GM12865 (cell line): ENCODE results near the gene SLC12A6.
"Not testable (repeated sequence)": the region's sequence is repeated elsewhere in the genome, so short reads cannot be mapped to it uniquely, and the experiment has no call there.

Source experiments
- DNase-seq: peaks from one replicate; pipeline ENCODE4 v3.0.0; 2010; ENCODE audit warnings: low read depth
- H3K4me3 ChIP-seq: 2 replicates; pipeline ENCODE4 v1.5.1; 2011; ENCODE audit warnings: mild to moderate bottlenecking, low read depth, low read length, control low read depth
- TF ChIP-seq, protein P1 (sequence below): IDR thresholded peaks from 2 replicates; pipeline ENCODE4 v1.5.1; 2011; ENCODE audit warnings: low read length, control low read depth, low read depth, inconsistent platforms; ENCODE audit not compliant: insufficient read depth; ENCODE audit errors: missing control alignments

SLC12A6 gene

DNA sequence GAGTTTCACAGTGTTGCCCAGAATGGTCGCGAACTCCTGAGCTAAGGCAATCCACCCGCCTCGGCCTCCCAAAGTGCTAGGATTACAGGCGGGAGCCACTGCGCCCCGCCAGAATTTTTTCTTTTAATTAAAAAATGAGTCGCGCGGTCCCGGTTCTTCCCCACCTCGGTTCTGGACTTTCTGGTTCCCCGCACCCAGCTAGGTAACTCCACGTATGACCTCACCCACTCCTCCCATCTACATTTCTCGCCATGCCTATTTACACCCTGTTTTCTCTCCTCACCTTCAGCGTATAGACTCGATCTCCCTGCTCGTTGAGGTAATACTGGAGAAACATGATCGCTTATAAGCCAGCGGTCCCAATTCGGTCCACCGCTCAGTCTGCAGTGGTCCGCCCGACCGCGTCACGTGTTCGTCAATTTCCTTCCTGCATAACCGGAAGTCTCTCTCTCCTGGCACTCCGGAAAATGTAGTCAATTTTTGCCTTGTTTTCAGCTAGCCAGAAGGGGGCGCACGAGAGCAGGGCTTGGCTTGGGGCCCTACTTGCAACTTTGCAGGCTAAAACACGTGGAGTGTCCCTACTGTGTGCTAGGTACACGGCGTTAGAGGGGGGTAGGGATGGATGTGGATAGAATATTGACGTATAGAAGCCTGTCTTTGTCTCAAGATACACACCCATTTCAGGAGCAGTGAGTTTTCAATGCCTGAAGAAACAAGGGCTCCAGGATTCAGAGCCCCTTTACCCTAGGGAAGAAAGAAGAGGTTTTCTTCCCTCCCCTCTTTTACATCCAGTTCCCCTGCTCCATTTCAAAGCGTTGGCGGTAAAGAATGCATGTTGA, 5.4 kb upstream of the SLC12A6 start, which contains the start of the genes NOP10 and NUTM1:
NOP10 (minus strand) TSS at position 400 of the 839 bp plus-strand sequence; CDS start at position 337, 63 bp downstream.
NUTM1 (plus strand) TSS at position 579 of the 839 bp plus-strand sequence. CDS start 382 bp downstream, outside the sequence.
- DNase-seq, result peak; percentile 96
- TF ChIP-seq, protein P1, sequence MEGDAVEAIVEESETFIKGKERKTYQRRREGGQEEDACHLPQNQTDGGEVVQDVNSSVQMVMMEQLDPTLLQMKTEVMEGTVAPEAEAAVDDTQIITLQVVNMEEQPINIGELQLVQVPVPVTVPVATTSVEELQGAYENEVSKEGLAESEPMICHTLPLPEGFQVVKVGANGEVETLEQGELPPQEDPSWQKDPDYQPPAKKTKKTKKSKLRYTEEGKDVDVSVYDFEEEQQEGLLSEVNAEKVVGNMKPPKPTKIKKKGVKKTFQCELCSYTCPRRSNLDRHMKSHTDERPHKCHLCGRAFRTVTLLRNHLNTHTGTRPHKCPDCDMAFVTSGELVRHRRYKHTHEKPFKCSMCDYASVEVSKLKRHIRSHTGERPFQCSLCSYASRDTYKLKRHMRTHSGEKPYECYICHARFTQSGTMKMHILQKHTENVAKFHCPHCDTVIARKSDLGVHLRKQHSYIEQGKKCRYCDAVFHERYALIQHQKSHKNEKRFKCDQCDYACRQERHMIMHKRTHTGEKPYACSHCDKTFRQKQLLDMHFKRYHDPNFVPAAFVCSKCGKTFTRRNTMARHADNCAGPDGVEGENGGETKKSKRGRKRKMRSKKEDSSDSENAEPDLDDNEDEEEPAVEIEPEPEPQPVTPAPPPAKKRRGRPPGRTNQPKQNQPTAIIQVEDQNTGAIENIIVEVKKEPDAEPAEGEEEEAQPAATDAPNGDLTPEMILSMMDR, result peak; percentile 93
- H3K4me3 ChIP-seq, result peak within 1 kb of the TSS; percentile 91

DNA sequence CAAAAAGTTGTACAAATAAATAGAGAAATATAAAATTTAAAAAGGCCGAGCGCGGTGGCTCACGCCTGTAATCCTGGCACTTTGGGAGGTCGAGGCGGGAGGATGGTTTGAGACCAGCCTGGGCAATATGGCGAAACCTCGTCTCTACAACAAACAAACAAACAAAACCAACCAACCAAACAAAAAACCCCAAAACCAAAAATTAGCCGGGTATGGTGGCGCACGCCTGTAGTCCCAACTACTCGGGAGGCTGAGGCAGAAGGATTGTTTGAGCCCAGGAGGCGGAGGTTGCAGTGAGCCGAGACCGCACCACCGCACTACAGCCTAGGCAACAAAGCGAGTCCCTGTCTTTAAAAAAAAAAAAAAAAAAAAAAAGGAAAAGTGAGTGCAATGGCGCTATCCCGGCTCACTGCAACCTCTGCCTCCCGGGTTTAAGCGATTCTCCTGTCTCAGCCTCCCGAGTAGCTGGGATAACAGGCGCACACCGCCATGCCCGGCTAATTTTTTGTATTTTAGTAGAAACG, 4.7 kb upstream of the SLC12A6 start:
- DNase-seq, result not testable (repeated sequence)

DNA sequence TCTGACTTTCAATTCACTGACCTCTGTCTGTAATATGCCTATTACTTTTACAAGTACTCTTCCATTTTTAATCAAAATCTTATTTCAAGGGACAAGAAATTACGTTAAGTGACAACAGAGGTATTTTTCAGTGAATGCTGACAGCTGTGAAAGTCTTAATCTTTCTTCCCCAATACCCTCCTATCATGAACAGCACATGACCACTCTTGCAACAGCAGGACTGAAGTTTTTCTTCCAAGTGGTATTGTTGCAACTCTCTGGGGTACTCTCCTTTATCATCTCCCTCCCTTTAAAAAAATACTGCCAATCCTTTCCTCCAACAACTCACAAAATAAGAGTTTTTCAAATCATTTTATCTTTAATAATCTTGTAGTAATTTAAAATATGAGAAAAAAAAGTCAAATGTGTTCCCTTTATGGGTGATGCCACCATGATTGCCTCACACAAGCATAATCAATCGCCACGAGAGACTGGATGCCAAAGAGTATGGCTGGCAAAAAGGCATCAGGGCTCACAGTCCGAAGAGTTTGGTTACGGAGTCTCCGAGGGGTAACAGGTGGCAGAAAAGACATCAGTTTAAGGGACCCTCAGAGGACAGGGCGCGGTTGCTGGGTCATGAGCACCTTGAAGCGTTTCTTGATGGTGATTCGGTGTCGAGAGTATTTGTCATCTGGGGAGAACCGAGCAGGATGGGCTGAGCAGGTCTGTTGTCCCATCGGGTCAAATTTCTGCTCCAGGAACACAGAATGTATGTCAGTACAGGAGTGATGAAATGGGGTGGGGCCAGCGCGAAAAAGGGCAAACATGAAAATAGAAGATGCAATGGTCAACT, 4.0 kb upstream of the SLC12A6 start:
- TF ChIP-seq, protein P1, result no peak
- DNase-seq, result no peak
- H3K4me3 ChIP-seq, result peak overlapping the region; percentile 91

More for the DNA sequence above, 4.7 kb upstream of the SLC12A6 start:
- peak overlapping the region; percentile 91 for H3K4me3 ChIP-seq

DNA sequence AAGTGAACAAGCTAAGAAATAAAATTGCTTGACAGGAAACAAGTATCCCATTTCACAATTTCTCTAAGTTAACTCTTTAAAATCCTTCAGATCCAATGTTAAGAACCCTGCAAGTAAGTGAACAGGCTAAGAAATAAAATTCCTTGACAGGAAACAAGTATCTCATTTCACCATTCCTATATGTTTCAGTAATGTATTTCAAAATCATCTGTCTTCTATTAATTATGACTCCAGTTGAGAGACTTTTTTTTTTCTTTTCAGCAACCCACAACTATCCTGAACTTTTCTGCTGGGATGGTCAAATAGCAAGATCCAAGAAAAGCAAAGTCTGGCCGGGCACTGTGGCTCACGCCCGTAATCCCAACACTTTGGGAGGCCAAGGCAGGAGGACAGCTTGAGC, 2.4 kb upstream of the SLC12A6 start:
- DNase-seq, result no peak
- TF ChIP-seq, protein P1, result no peak
- H3K4me3 ChIP-seq, result no peak overlapping the region

DNA sequence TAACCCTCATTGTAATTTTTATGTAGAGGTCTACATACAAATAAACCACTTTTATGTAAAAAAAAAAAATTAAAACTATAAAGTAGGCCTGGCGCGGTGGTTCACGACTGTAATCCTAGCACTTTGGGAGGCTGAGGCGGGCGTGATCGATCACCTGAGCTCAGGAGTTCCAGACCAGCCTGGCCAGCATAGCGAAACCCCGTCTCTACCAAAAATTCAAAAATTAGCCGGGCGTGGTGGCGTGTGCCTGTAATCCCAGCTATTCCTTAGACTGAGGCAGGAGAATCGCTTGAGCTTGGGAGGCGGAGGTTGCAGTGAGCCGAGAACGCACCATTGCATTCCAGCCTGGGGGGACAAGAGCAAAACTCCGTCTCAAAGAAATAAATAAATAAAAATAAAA, 766 bp upstream of the SLC12A6 start:
- TF ChIP-seq, protein P1, result no peak
- no peak for DNase-seq

DNA sequence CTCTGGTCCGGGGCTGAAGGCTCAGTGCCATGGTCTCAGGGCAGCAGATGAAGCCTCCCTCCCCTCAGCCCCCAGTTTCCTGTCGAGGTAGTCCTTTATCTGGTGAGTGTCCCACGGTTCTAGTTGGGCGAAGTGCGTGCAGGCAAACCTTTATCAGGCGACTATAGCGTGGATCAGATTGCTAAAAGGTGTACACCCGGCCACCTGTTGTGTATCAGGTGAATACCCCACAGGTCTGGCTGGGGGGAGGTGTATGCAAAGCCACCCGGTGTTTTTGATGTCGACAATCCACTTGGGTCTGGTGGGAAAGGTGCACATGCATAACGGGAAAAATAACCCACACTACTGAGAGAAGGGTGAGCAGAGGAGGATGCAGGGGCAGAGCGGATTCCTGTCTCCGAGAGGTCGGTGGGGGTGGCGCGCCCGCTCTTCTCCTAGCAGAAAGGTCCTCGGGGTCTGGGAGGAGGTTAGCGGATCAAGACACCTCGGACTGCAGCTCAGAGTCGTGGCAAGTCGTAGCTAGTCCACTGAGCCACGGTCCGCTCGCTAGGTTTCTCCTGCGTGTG, 507 bp downstream of the SLC12A6 start:
- TF ChIP-seq, protein P1, result no peak
- DNase-seq, result peak; percentile 63

More for the DNA sequence above, 766 bp upstream of the SLC12A6 start:
- H3K4me3 ChIP-seq, result peak overlapping the region; percentile 50

More for the DNA sequence above, 507 bp downstream of the SLC12A6 start:
- H3K4me3 ChIP-seq, result peak overlapping the region; percentile 70
